Measurements from ENCODE around the gene KRT6C. TPM values are rescaled to one million over a fixed set of nuclear protein-coding genes. Genes with fewer than 3 reads are reported as not detected.
A peak's percentile ranks its signal among the peaks of the same experiment; 100 is the strongest.

Gene KRT6C
- not detected for total RNA-seq
- long read RNA-seq, donor 1, result 0 reads
- long read RNA-seq, donor 2, result 0 reads

- no peak for DNase-seq (ENCODE audit: low spot score)
- intact Hi-C loops (cut with DNase I), result no loop called here
Measured at GRCh38 chr12:52473768-52474167, at the start of gene KRT6C. TSS of gene KRT6C (minus strand) at chr12:52473805. CDS start at chr12:52473737, 68 bp downstream.

- intact Hi-C loops (cut with DNase I), result no loop called here
- DNase-seq (ENCODE audit: low spot score), result no peak
Measured at GRCh38 chr12:52522346-52523011, 48.9 kb upstream of the KRT6C start.

- no peak for DNase-seq (ENCODE audit: low spot score)
- intact Hi-C loops (cut with DNase I), result no loop called here
Measured at GRCh38 chr12:52521568-52522266, 48.1 kb upstream of the KRT6C start.

- intact Hi-C loops (cut with DNase I), result no loop called here
- no peak for DNase-seq (ENCODE audit: low spot score)
Measured at GRCh38 chr12:52521175-52521567, 47.6 kb upstream of the KRT6C start.

- peak; percentile 66 for DNase-seq (ENCODE audit: low spot score)
- intact Hi-C loops (cut with DNase I), result no loop called here
Measured at GRCh38 chr12:52519826-52520662, 46.4 kb upstream of the KRT6C start, which contains the start of gene KRT5. TSS of gene KRT5 (minus strand) at chr12:52520394. CDS start at chr12:52520296, 98 bp downstream.

- intact Hi-C loops (cut with DNase I), result no loop called here
- DNase-seq (ENCODE audit: low spot score), result no peak
Measured at GRCh38 chr12:52519387-52519703, 45.7 kb upstream of the KRT6C start.

- no peak for DNase-seq (ENCODE audit: low spot score)
- intact Hi-C loops (cut with DNase I), result no loop called here
Measured at GRCh38 chr12:52518574-52519386, 45.2 kb upstream of the KRT6C start.

GRCh38 chr12:52517888-52518287, 44.3 kb upstream of the KRT6C start:
- intact Hi-C loops (cut with DNase I), result no loop called here
- no peak for DNase-seq (ENCODE audit: low spot score)

- no peak for DNase-seq (ENCODE audit: low spot score)
- intact Hi-C loops (cut with DNase I), result no loop called here
Measured at GRCh38 chr12:52517005-52517835, 43.6 kb upstream of the KRT6C start.

- no peak for DNase-seq (ENCODE audit: low spot score)
- intact Hi-C loops (cut with DNase I), result no loop called here
Measured at GRCh38 chr12:52515927-52516831, 42.6 kb upstream of the KRT6C start.

GRCh38 chr12:52515319-52515646, 41.7 kb upstream of the KRT6C start:
- intact Hi-C loops (cut with DNase I), result no loop called here
- DNase-seq (ENCODE audit: low spot score), result no peak

GRCh38 chr12:52514471-52515318, 41.1 kb upstream of the KRT6C start:
- intact Hi-C loops (cut with DNase I), result no loop called here

GRCh38 chr12:52513736-52514135, 40.1 kb upstream of the KRT6C start:
- intact Hi-C loops (cut with DNase I), result no loop called here
- no peak for DNase-seq (ENCODE audit: low spot score)

More at GRCh38 chr12:52514471-52515318, 41.1 kb upstream of the KRT6C start:
- DNase-seq (ENCODE audit: low spot score), result peak; percentile 78

GRCh38 chr12:52508211-52508610, 34.6 kb upstream of the KRT6C start:
- DNase-seq (ENCODE audit: low spot score), result no peak
- intact Hi-C loops (cut with DNase I), result no loop called here

- intact Hi-C loops (cut with DNase I), result no loop called here
- DNase-seq (ENCODE audit: low spot score), result no peak
Measured at GRCh38 chr12:52506858-52507715, 33.5 kb upstream of the KRT6C start.

GRCh38 chr12:52502877-52503276, 29.3 kb upstream of the KRT6C start:
- DNase-seq (ENCODE audit: low spot score), result no peak
- intact Hi-C loops (cut with DNase I), result no loop called here
